ENCODE measurements around the gene POLR2E.

GRCh38 chr19:1131718-1132551, 36.8 kb upstream of the POLR2E start:
- TF ChIP-seq CTCF (conservative IDR thresholded peaks at IDR 0.05; ENCODE audit: low read depth, low read length) = no peak
- no peak for TF ChIP-seq EZH2 (IDR thresholded peaks at IDR 0.05; ENCODE audit: borderline replicate concordance, low read depth, low read length, poor library complexity, severe bottlenecking)

All from A673 (cell line).